ENCODE measurements around the gene PDGFD. TPM values are rescaled to one million over a fixed set of nuclear protein-coding genes. Genes with fewer than 3 reads are reported as not detected.

PDGFD gene
- total and polyA plus RNA-seq, 2 donors (not counting 1 experiment from before 2014, with no cell fraction given) = 0.07 to 0.71 TPM

DNA sequence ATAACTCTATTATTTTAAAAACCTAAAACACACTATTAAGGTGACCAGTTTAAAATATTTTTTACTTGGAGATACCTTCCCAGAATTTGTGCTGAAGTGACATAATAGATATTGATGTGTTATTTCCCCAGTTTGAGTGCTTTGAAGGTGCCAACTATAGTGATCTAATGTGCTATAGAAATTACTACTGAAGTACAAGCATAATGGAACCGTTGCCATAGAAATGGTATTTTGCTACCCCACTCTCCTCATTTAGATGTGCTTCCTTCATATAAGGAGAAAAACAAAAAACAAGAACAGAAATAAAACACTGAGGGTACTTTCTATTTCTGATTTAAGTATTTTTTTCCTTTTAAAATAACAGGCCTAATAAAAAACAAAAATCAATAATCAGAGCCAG, 108.4 kb downstream of the PDGFD start:
- H3K4me3 Mint-ChIP-seq = no peak overlapping the region
- ATAC-seq (ENCODE audit: low read depth) = no peak

DNA sequence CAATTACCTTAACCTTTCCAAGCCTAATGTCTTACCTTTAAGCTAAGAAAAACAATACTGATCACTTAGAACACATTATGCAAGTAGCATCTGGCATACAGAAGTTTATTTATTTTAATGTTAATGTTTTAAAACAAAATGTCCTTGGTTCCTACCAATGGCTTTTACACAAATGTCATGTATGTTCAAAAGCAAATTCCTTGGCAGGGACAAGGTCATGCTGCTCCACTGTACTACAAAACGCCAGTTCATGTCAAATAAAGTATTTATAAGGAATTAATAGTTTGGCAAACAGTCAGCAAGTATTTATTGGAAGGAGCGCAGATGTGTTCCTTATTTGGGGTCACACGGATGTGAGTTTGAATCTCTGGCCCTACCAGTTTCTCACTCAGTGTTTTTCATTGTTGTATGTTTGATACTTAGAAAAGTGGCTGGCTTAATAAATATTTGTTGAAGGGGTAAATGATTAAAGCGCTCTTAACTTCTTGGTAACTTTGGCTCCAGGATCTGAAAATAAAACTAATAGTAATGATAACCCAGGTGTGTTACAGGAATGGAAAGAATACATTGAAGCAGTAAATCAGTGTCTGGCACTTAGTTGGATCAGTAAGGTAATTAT, 108.9 kb downstream of the PDGFD start:
- no peaks in the 10 kb centered on the region for H3K36me3 ChIP-seq (replicated peaks in 1 of 2; ENCODE audit: control extremely low read depth in 1 of 2, control insufficient read depth in 1 of 2, extremely low read depth in 1 of 2, insufficient read depth in 2 of 2, low read length in 1 of 2)
- CTCF ChIA-PET = no interaction called here
- H3K4me1 Mint-ChIP-seq = no peaks in the 10 kb centered on the region
- H3K9ac ChIP-seq (ENCODE audit: low read length) = no peak overlapping the region
- 93% methylated on average over 3 of the region's 4 CpGs for WGBS (ENCODE audit: insufficient coverage)
- no peaks in the 10 kb centered on the region for H3K9me3 ChIP-seq (ENCODE audit: control extremely low read depth in 1 of 3, control insufficient read depth in 2 of 3, insufficient read depth in 1 of 3, low read length in 2 of 3)
- DNase-seq (no peak), ATAC-seq (ENCODE audit: low read depth) (no peak)
- intact Hi-C loops (cut with micrococcal nuclease) = no loop called here
- no peaks in the 10 kb centered on the region for H3K9me3 Mint-ChIP-seq (ENCODE audit: insufficient read depth)
- no peaks in the 10 kb centered on the region for H3K27me3 ChIP-seq (replicated peaks in 1 of 4; ENCODE audit: control extremely low read depth in 1 of 4, control insufficient read depth in 3 of 4, insufficient read depth in 4 of 4, low read length in 3 of 4)
- TF ChIP-seq, protein P1, sequence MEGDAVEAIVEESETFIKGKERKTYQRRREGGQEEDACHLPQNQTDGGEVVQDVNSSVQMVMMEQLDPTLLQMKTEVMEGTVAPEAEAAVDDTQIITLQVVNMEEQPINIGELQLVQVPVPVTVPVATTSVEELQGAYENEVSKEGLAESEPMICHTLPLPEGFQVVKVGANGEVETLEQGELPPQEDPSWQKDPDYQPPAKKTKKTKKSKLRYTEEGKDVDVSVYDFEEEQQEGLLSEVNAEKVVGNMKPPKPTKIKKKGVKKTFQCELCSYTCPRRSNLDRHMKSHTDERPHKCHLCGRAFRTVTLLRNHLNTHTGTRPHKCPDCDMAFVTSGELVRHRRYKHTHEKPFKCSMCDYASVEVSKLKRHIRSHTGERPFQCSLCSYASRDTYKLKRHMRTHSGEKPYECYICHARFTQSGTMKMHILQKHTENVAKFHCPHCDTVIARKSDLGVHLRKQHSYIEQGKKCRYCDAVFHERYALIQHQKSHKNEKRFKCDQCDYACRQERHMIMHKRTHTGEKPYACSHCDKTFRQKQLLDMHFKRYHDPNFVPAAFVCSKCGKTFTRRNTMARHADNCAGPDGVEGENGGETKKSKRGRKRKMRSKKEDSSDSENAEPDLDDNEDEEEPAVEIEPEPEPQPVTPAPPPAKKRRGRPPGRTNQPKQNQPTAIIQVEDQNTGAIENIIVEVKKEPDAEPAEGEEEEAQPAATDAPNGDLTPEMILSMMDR (IDR thresholded peaks at IDR 0.05) = no peak
- TF ChIP-seq EZH2 (IDR thresholded peaks at IDR 0.05; ENCODE audit: borderline replicate concordance, insufficient read depth, low read depth, low read length, poor library complexity, severe bottlenecking) = no peak
- H3K79me2 ChIP-seq (ENCODE audit: control insufficient read depth, insufficient read depth, low read length) = no peaks in the 10 kb centered on the region
- no peaks in the 10 kb centered on the region for H3K27me3 Mint-ChIP-seq
- no peak overlapping the region for H3K27ac Mint-ChIP-seq
- no peak overlapping the region for H3K27ac ChIP-seq (ENCODE audit: low read length in 2 of 2)
- no peak overlapping the region for H3K4me2 ChIP-seq (replicated peaks; ENCODE audit: low read depth, low read length, poor library complexity, severe bottlenecking)
- H4K20me1 ChIP-seq (ENCODE audit: control insufficient read depth, insufficient read depth, low read length, poor library complexity, severe bottlenecking) = no peaks in the 10 kb centered on the region
- POLR2A ChIA-PET = no interaction called here
- no peak overlapping the region for H2AFZ ChIP-seq (ENCODE audit: insufficient read depth, low read depth, low read length, poor library complexity, severe bottlenecking)
- no peaks in the 10 kb centered on the region for H3K4me1 ChIP-seq (ENCODE audit: control insufficient read depth in 2 of 2, insufficient read depth in 2 of 2, low read length in 2 of 2)
- H3K4me3 ChIP-seq (ENCODE audit: control extremely low read depth in 1 of 5, extremely low read depth in 1 of 5, insufficient read depth in 1 of 5, low read depth in 2 of 5, low read length in 4 of 5) = no peak overlapping the region
- no peak overlapping the region for H3K4me3 Mint-ChIP-seq

More for the DNA sequence above, 108.4 kb downstream of the PDGFD start:
- Histone ChIP-seq H3K9me3 (ENCODE audit: control extremely low read depth in 1 of 3, control insufficient read depth in 2 of 3, insufficient read depth in 1 of 3, low read length in 2 of 3) (no peaks in the 10 kb centered on the region), H3K4me1 (ENCODE audit: control insufficient read depth in 2 of 2, insufficient read depth in 2 of 2, low read length in 2 of 2) (no peaks in the 10 kb centered on the region), H3K27me3 (replicated peaks in 1 of 4; ENCODE audit: control extremely low read depth in 1 of 4, control insufficient read depth in 3 of 4, insufficient read depth in 4 of 4, low read length in 3 of 4) (no peaks in the 10 kb centered on the region), H3K36me3 (replicated peaks in 1 of 2; ENCODE audit: control extremely low read depth in 1 of 2, control insufficient read depth in 1 of 2, extremely low read depth in 1 of 2, insufficient read depth in 2 of 2, low read length in 1 of 2) (no peaks in the 10 kb centered on the region), H4K20me1 (ENCODE audit: control insufficient read depth, insufficient read depth, low read length, poor library complexity, severe bottlenecking) (no peaks in the 10 kb centered on the region), H3K9ac (ENCODE audit: low read length) (no peak overlapping the region), H2AFZ (ENCODE audit: insufficient read depth, low read depth, low read length, poor library complexity, severe bottlenecking) (no peak overlapping the region), H3K4me2 (replicated peaks; ENCODE audit: low read depth, low read length, poor library complexity, severe bottlenecking) (no peak overlapping the region), H3K4me3 (ENCODE audit: control extremely low read depth in 1 of 5, extremely low read depth in 1 of 5, insufficient read depth in 1 of 5, low read depth in 2 of 5, low read length in 4 of 5) (no peak overlapping the region), H3K79me2 (ENCODE audit: control insufficient read depth, insufficient read depth, low read length) (no peaks in the 10 kb centered on the region), H3K27ac (ENCODE audit: low read length in 2 of 2) (no peak overlapping the region)
- WGBS (ENCODE audit: insufficient coverage) = no CpG with 5 or more reads among the region's 1 CpG
- TF ChIP-seq, protein P1 (IDR thresholded peaks at IDR 0.05) = no peak
- TF ChIP-seq EZH2 (IDR thresholded peaks at IDR 0.05; ENCODE audit: borderline replicate concordance, insufficient read depth, low read depth, low read length, poor library complexity, severe bottlenecking) = no peak
- intact Hi-C loops (cut with micrococcal nuclease) = no loop called here
- DNase-seq = no peak
- ChIA-PET POLR2A (no interaction called here), CTCF (no interaction called here)
- Mint-ChIP-seq H3K9me3 (ENCODE audit: insufficient read depth) (no peaks in the 10 kb centered on the region), H3K27ac (no peak overlapping the region), H3K27me3 (no peaks in the 10 kb centered on the region), H3K4me1 (no peaks in the 10 kb centered on the region)

Data from B cell (primary cell).